Measurements from ENCODE around the gene TRAF2. TPM values are rescaled to one million over a fixed set of nuclear protein-coding genes. Genes with fewer than 3 reads are reported as not detected.

TRAF2 gene
- total and polyA plus RNA-seq, 2 of the 13 experiments (the other 11 are each of a cell fraction or from before 2014, with no cell fraction given) = 12.4 to 13.6 TPM

DNA sequence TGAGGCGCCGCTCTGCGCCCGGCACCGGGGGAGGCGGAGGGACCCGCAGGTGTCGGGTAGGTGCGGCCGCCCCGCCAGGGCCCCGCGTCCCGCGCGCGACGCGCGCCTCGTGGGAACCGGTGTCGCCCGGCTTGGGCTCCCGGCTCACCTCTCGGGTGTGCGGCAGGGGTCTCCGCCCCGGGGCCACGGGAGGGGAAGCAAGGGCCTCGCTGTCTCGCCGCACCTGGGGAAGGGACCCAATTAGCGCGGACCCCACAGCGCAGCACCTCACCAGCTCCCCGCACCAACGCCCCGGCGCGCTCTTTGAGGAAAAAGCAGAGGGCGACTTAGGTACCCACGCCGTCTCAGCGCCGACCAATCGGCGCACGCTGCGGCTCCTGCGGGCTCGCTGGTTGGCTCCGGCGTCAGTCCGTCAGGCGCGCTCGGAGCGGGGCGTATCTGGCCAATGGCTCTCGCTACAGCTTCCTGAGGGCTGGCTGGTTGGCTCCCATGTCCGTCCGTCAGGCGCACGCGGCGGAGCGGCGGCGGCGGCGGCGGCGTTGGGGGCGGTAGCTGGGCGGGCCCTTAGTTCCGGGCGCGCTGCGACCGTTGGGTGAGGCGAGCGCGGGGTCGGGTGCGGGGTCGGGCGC lies at the start of gene TRAF2 (continued):
- TF ChIP-seq MAX (IDR thresholded peaks at IDR 0.05) (peak; percentile 73), ZNF484 (CRISPR knock-in tag; IDR thresholded peaks at IDR 0.05; ENCODE audit: borderline replicate concordance, low read depth) (no peak), CCDC6 (CRISPR knock-in tag; IDR thresholded peaks at IDR 0.05) (0 out of 2 replicates have a peak, but pooled peaks have one; percentile 48), ZNF205 (CRISPR knock-in tag; IDR thresholded peaks at IDR 0.05) (0 out of 2 replicates have a peak, but pooled peaks have one; percentile 35), ATF1 (CRISPR knock-in tag; IDR thresholded peaks at IDR 0.05) (peak; percentile 68; the same call in 1 of the 2 replicates), ZNF614 (CRISPR knock-in tag; IDR thresholded peaks at IDR 0.05; ENCODE audit: borderline replicate concordance) (no peak), ISX (CRISPR knock-in tag; conservative IDR thresholded peaks at IDR 0.05) (0 out of 2 replicates have a peak, but pooled peaks have one; percentile 16), ZNF501 (CRISPR knock-in tag; IDR thresholded peaks at IDR 0.05) (no peak), CREM (IDR thresholded peaks at IDR 0.05) (peak; percentile 33; the same call in 1 of the 2 replicates), CREM (CRISPR knock-in tag; IDR thresholded peaks at IDR 0.05) (peak; percentile 33; the same call in 1 of the 2 replicates), NCOR1 (IDR thresholded peaks at IDR 0.05; ENCODE audit: borderline replicate concordance, low read length) (no peak), ZNF18 (CRISPR knock-in tag; IDR thresholded peaks at IDR 0.05; ENCODE audit: insufficient replicate concordance) (no peak), PITX1 (CRISPR knock-in tag; IDR thresholded peaks at IDR 0.05) (no peak; the same call in 1 of the 2 replicates), TSC22D2 (CRISPR knock-in tag; IDR thresholded peaks at IDR 0.05; ENCODE audit: borderline replicate concordance) (no peak)
- TF ChIP-seq, protein P1, sequence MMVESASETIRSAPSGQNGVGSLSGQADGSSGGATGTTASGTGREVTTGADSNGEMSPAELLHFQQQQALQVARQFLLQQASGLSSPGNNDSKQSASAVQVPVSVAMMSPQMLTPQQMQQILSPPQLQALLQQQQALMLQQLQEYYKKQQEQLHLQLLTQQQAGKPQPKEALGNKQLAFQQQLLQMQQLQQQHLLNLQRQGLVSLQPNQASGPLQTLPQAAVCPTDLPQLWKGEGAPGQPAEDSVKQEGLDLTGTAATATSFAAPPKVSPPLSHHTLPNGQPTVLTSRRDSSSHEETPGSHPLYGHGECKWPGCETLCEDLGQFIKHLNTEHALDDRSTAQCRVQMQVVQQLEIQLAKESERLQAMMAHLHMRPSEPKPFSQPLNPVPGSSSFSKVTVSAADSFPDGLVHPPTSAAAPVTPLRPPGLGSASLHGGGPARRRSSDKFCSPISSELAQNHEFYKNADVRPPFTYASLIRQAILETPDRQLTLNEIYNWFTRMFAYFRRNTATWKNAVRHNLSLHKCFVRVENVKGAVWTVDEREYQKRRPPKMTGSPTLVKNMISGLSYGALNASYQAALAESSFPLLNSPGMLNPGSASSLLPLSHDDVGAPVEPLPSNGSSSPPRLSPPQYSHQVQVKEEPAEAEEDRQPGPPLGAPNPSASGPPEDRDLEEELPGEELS (CRISPR knock-in tag; IDR thresholded peaks at IDR 0.05) = peak; percentile 36; the same call in 1 of the 2 replicates
- TF ChIP-seq, protein P2, sequence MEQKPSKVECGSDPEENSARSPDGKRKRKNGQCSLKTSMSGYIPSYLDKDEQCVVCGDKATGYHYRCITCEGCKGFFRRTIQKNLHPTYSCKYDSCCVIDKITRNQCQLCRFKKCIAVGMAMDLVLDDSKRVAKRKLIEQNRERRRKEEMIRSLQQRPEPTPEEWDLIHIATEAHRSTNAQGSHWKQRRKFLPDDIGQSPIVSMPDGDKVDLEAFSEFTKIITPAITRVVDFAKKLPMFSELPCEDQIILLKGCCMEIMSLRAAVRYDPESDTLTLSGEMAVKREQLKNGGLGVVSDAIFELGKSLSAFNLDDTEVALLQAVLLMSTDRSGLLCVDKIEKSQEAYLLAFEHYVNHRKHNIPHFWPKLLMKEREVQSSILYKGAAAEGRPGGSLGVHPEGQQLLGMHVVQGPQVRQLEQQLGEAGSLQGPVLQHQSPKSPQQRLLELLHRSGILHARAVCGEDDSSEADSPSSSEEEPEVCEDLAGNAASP (CRISPR knock-in tag; IDR thresholded peaks at IDR 0.05; ENCODE audit: borderline replicate concordance) = 0 out of 2 replicates have a peak, but pooled peaks have one; percentile 29
- TF ChIP-seq, protein P3, sequence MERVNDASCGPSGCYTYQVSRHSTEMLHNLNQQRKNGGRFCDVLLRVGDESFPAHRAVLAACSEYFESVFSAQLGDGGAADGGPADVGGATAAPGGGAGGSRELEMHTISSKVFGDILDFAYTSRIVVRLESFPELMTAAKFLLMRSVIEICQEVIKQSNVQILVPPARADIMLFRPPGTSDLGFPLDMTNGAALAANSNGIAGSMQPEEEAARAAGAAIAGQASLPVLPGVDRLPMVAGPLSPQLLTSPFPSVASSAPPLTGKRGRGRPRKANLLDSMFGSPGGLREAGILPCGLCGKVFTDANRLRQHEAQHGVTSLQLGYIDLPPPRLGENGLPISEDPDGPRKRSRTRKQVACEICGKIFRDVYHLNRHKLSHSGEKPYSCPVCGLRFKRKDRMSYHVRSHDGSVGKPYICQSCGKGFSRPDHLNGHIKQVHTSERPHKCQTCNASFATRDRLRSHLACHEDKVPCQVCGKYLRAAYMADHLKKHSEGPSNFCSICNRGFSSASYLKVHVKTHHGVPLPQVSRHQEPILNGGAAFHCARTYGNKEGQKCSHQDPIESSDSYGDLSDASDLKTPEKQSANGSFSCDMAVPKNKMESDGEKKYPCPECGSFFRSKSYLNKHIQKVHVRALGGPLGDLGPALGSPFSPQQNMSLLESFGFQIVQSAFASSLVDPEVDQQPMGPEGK (CRISPR knock-in tag; IDR thresholded peaks at IDR 0.05) = no peak
- TF ChIP-seq, protein P4, sequence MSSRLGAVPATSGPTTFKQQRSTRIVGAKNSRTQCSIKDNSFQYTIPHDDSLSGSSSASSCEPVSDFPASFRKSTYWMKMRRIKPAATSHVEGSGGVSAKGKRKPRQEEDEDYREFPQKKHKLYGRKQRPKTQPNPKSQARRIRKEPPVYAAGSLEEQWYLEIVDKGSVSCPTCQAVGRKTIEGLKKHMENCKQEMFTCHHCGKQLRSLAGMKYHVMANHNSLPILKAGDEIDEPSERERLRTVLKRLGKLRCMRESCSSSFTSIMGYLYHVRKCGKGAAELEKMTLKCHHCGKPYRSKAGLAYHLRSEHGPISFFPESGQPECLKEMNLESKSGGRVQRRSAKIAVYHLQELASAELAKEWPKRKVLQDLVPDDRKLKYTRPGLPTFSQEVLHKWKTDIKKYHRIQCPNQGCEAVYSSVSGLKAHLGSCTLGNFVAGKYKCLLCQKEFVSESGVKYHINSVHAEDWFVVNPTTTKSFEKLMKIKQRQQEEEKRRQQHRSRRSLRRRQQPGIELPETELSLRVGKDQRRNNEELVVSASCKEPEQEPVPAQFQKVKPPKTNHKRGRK (CRISPR knock-in tag; IDR thresholded peaks at IDR 0.05) = no peak
